A673 (cell line): ENCODE measurements around the gene TMEM266. TPM values are rescaled to one million over a fixed set of nuclear protein-coding genes. Genes with fewer than 3 reads are reported as not detected.
"Not testable (repeated sequence)": the region's sequence is repeated elsewhere in the genome, so short reads cannot be mapped to it uniquely, and the experiment has no call there.

Experiments
- BruUV-seq: library from RNA; stranded (reverse); fragments of 400-500 nt; replicated peaks from 2 replicates; lab custom pipeline; 2021; lab: Mats Ljungman, UMichigan
- CTCF ChIA-PET: fragments of 300-600 bp; sonication (Branson Sonifier 250); formaldehyde crosslinking; loops from one replicate; lab custom pipeline; 2022; ENCODE audit warnings: antibody characterized with exemption; lab: Charles Lee
- POLR2A ChIA-PET: fragments of 300-600 bp; sonication (Branson Sonifier 250); formaldehyde crosslinking; loops from one replicate; lab custom pipeline; 2022; ENCODE audit warnings: antibody characterized with exemption; ENCODE audit not compliant: low non-redundant PET; lab: Charles Lee
- DNase-seq: peaks from one replicate; pipeline ENCODE4 v3.0.0-alpha.2; 2015; ENCODE audit warnings: low spot score
- H3K27ac ChIP-seq: fragments of 200-600 bp; sonication (generic); 2 replicates; pipeline ENCODE4 v1.5.1; 2016; ENCODE audit warnings: mixed run types, low read depth, mild to moderate bottlenecking, mixed read lengths, antibody characterized with exemption, low read length; ENCODE audit not compliant: poor library complexity, severe bottlenecking
- H3K27me3 ChIP-seq: fragments of 200-600 bp; sonication (generic); replicated peaks from 2 replicates; pipeline ENCODE4 v1.6.1; 2017; ENCODE audit warnings: mixed run types, low read depth, mild to moderate bottlenecking, mixed read lengths, antibody characterized with exemption, low read length; ENCODE audit not compliant: insufficient read depth, poor library complexity
- H3K36me3 ChIP-seq: fragments of 200-600 bp; sonication (generic); 2 replicates; pipeline ENCODE4 v1.6.1; 2016; ENCODE audit warnings: mixed run types, mild to moderate bottlenecking, mixed read lengths, antibody characterized with exemption, low read length; ENCODE audit not compliant: insufficient read depth, poor library complexity, severe bottlenecking
- H3K4me1 ChIP-seq: fragments of 200-600 bp; sonication (generic); 2 replicates; pipeline ENCODE4 v1.6.1; 2017; ENCODE audit warnings: mixed run types, mild to moderate bottlenecking, mixed read lengths, antibody characterized with exemption, low read length; ENCODE audit not compliant: insufficient read depth, poor library complexity, severe bottlenecking
- H3K4me3 ChIP-seq: fragments of 200-600 bp; sonication (generic); 2 replicates; pipeline ENCODE4 v1.5.1; 2016; ENCODE audit warnings: low read depth, mixed run types, mild to moderate bottlenecking, mixed read lengths, low read length; ENCODE audit not compliant: poor library complexity, severe bottlenecking
- H3K9me3 ChIP-seq: fragments of 200-600 bp; sonication (generic); 2 replicates; pipeline ENCODE4 v1.6.1; 2016; ENCODE audit warnings: mixed run types, low read depth, mild to moderate bottlenecking, mixed read lengths, antibody characterized with exemption, low read length; ENCODE audit not compliant: poor library complexity, severe bottlenecking
- CTCF ChIP-seq: fragments of 300-800, 200-600 bp; sonication (generic); conservative IDR thresholded peaks from 2 replicates; pipeline ENCODE4 v1.5.1; 2017; ENCODE audit warnings: low read depth, mild to moderate bottlenecking, antibody characterized with exemption, low read length, moderate library complexity, mixed read lengths
- EZH2 ChIP-seq: fragments of 200-600 bp; sonication (generic); IDR thresholded peaks from 2 replicates; pipeline ENCODE4 v1.6.1; 2017; ENCODE audit warnings: borderline replicate concordance, low read depth, mild to moderate bottlenecking, mixed read lengths, antibody characterized with exemption, low read length; ENCODE audit not compliant: poor library complexity, severe bottlenecking
- intact Hi-C: fragments of 100-400 bp; cut with micrococcal nuclease; formaldehyde crosslinking; loops from one replicate; pipeline ENCODE4 v1.10.0; 2022; ENCODE audit not compliant: unreplicated experiment
- total RNA-seq: library from RNA; stranded (reverse); gene quantifications from 2 replicates; pipeline ENCODE4 v1.2.3, GENCODE V29; 2021

The TMEM266 gene
- total RNA-seq, 1 experiment from 2014 or later, result not detected

DNA sequence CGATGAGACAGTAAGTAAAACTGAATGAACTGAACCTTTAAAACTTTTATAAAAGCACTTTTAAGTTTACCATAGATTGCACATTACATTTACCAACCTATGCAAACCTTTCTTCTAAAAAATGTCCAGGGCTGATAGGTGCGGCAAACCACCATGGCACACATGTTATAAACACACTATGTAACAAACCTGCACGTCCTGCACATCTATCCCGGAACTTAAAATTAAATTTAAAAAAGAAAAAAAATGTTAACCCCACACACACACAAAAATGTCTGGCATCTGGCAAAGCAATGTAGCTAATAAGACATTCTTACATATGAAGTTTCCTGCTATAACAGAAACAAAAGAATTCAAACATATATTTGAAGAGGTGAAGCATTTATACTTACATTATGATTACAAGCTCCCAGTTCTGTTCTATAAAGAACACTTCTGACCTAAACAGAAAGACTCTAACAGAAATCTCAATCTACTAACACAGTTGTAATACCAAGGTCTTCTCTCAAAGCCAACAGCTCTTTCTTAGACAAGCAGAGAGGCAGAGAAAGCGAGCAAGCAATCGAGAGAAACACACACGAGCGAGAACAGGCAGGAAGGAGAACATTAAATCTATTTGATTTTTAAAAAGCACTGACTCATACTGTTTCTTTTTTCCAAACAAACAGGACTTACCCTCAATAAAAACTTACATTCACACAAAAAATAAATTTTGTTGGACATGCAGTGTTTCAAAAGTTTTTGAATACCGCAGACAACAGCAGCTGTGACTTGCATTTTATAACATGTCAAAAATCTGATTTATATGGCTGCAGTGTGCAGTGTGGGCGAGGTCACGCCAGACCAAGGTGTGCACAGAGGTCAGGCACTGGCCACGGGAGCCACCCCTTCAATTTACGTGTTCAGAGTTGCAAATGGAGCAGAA lies 47.9 kb upstream of the TMEM266 start, which contains the start of gene NRG4:
Gene NRG4, minus strand, starts transcription at position 798 of the 925 bp plus-strand sequence. CDS start 1,194 bp downstream, outside the sequence.
- Histone ChIP-seq H3K4me1 (no peaks in the 10 kb centered on the region), H3K27me3 (peaks cover 11% of the 10 kb centered on the region), H3K36me3 (no peaks in the 10 kb centered on the region), H3K27ac (peak within 1 kb of the TSS; percentile 7), H3K4me3 (peak within 1 kb of the TSS; percentile 2), H3K9me3 (no peaks in the 10 kb centered on the region)
- no TSS peak for BruUV-seq
- no peak for DNase-seq
- no peak for TF ChIP-seq CTCF
- no peak for TF ChIP-seq EZH2
- ChIA-PET CTCF (interaction anchor here (0.9 kb wide), 1 partner anchor 127 kb away, joined by 3 read pairs; no protein-coding TSS in a partner anchor), POLR2A (no interaction called here)
- intact Hi-C loops, result no loop called here

- intact Hi-C loops, result not testable (repeated sequence)
Measured at GRCh38 chr15:76013470-76013869, 46.3 kb upstream of the TMEM266 start.

DNA sequence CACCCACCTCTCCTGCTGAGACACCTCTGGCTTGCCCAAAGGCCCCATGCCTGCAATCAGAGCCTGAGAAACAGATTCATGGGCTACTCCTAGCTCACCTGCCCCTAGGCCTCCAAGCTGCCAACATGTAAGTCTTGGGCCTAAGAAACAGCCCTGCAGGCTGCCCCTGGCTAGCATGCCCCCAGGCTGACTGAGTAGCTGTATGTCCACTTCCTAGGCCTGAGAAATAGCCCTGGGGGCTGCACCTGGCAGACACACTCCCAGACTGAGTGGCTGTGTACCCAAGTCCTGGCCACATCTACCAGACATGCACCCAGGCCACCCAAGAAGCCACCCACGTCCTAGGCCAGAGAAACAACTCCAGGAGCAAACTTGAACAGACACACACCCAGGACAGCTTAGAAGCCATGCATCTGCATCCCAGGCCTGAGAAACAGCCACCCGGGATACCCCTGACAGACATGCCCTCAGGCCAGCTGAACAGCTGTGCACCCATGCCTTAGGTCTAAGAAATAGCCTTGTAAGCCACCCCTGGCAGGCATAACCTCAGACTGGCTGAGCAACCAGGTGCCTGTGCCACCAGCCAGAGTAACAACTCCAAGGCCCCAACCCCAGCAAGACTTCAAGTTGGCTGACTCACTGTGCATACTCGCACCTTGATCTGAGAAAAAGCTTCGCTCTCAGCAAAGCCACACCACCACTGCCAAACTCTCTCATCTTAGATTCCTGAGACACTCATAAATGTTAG lies 35.6 kb upstream of the TMEM266 start:
- no peak overlapping the region for H3K27ac ChIP-seq
- H3K36me3 ChIP-seq, result no peaks in the 10 kb centered on the region
- TF ChIP-seq EZH2, result no peak
- no peak for TF ChIP-seq CTCF
- POLR2A ChIA-PET, result no interaction called here
- no peaks in the 10 kb centered on the region for H3K27me3 ChIP-seq
- BruUV-seq, result no TSS peak
- intact Hi-C loops, result no loop called here
- no peak overlapping the region for H3K4me3 ChIP-seq
- CTCF ChIA-PET, result no interaction called here
- peaks cover 6% of the 10 kb centered on the region for H3K9me3 ChIP-seq
- no peaks in the 10 kb centered on the region for H3K4me1 ChIP-seq
- no peak for DNase-seq

More at GRCh38 chr15:76013470-76013869, 46.3 kb upstream of the TMEM266 start:
- H3K27ac ChIP-seq, DNase-seq, H3K4me1 ChIP-seq, BruUV-seq, POLR2A ChIA-PET, H3K4me3 ChIP-seq, H3K9me3 ChIP-seq, CTCF ChIA-PET, H3K36me3 ChIP-seq: not testable (repeated sequence)
- H3K27me3 ChIP-seq, result peaks cover 11% of the 10 kb centered on the region
